ENCODE data around the gene OPN1MW. TPM values are rescaled to one million over a fixed set of nuclear protein-coding genes. Genes with fewer than 3 reads are reported as not detected.

The OPN1MW gene
- not detected in 2 replicates for total RNA-seq

GRCh38 chrX:154182296-154182695 lies at the start of gene OPN1MW:
Gene OPN1MW, plus strand, starts transcription at chrX:154182596. Its CDS starts 82 bp downstream, at chrX:154182678.

GRCh38 chrX:154144010-154144409 lies 38.4 kb upstream of the OPN1MW start, which contains the start of gene OPN1LW:
Gene OPN1LW, plus strand, starts transcription at chrX:154144243. Its CDS starts 41 bp downstream, at chrX:154144284.

GRCh38 chrX:154219456-154219855 lies 37.1 kb downstream of the OPN1MW start, which contains the start of gene OPN1MW2:
Gene OPN1MW2, plus strand, starts transcription at chrX:154219756. Its CDS starts 60 bp downstream, at chrX:154219816.

Other genes with a start within 250 kb of the OPN1MW start
- 32.6 and 69.1 TPM in 2 replicates for gene NAA10, start 247.6 kb upstream of the OPN1MW start, total RNA-seq
- gene RENBP, start 238.0 kb upstream of the OPN1MW start, total RNA-seq, result under 0.01 and 0.11 TPM in 2 replicates
- 21.6 and 43.1 TPM in 2 replicates for gene HCFC1, start 210.8 kb upstream of the OPN1MW start, total RNA-seq
- 9.0 and 9.4 TPM in 2 replicates for gene TMEM187, start 209.8 kb upstream of the OPN1MW start, total RNA-seq
- gene IRAK1, start 162.7 kb upstream of the OPN1MW start, total RNA-seq, result 29.4 and 86.4 TPM in 2 replicates
- gene MECP2, start 84.9 kb upstream of the OPN1MW start, total RNA-seq, result 21.0 and 23.6 TPM in 2 replicates
- gene OPN1LW, start 38.4 kb upstream of the OPN1MW start, total RNA-seq, result not detected in 2 replicates
- not detected in 2 replicates for gene OPN1MW2, start 37.2 kb downstream of the OPN1MW start, total RNA-seq
- not detected in 2 replicates for gene OPN1MW3, start 75.0 kb downstream of the OPN1MW start, total RNA-seq
- not detected in 2 replicates for gene TEX28, start 112.5 kb downstream of the OPN1MW start, total RNA-seq
- gene TKTL1, start 113.2 kb downstream of the OPN1MW start, total RNA-seq, result not detected in 2 replicates
- 500 and 1,798 TPM in 2 replicates for gene FLNA, start 192.0 kb downstream of the OPN1MW start, total RNA-seq
- 32.2 and 45.9 TPM in 2 replicates for gene EMD, start 196.7 kb downstream of the OPN1MW start, total RNA-seq
- 1,858 and 2,253 TPM in 2 replicates for gene RPL10, start 215.8 kb downstream of the OPN1MW start, total RNA-seq
- gene DNASE1L1, start 226.7 kb downstream of the OPN1MW start, total RNA-seq, result 65.4 and 86.4 TPM in 2 replicates
- 21.2 and 25.1 TPM in 2 replicates for gene TAFAZZIN, start 228.9 kb downstream of the OPN1MW start, total RNA-seq
- gene ATP6AP1, start 246.1 kb downstream of the OPN1MW start, total RNA-seq, result 76.7 and 89.1 TPM in 2 replicates